Parathyroid adenoma (tissue), 2 donors: ENCODE results near the gene LTBP2.

ENCODE experiments used
- H2AFZ ChIP-seq: fragments of 300-600 bp; sonication (generic); one replicate; pipeline ENCODE4 v1.7.0; 2017; ENCODE audit warnings: antibody characterized with exemption, mild to moderate bottlenecking
- H3K27ac ChIP-seq: fragments of 300-600 bp; sonication (generic); one replicate; pipeline ENCODE4 v1.7.0; 2017
- H3K27me3 ChIP-seq: fragments of 300-600 bp; sonication (generic); one replicate; pipeline ENCODE4 v1.7.0; 2017; ENCODE audit warnings: low read length; ENCODE audit not compliant: control insufficient read depth, insufficient read depth
- H3K36me3 ChIP-seq: fragments of 300-600 bp; sonication (generic); one replicate; pipeline ENCODE4 v1.7.0; 2017; ENCODE audit warnings: low read length; ENCODE audit not compliant: control insufficient read depth, insufficient read depth
- H3K4me1 ChIP-seq: fragments of 300-600 bp; sonication (generic); one replicate; pipeline ENCODE4 v1.7.0; 2017; ENCODE audit warnings: control low read depth
- H3K4me2 ChIP-seq: fragments of 300-600 bp; sonication (generic); one replicate; pipeline ENCODE4 v1.7.0; 2017; ENCODE audit warnings: low read length
- H3K4me3 ChIP-seq: fragments of 300-600 bp; sonication (generic); one replicate; pipeline ENCODE4 v1.7.0; 2017; ENCODE audit warnings: low read depth, low read length
- H3K79me2 ChIP-seq: fragments of 300-600 bp; sonication (generic); one replicate; pipeline ENCODE4 v1.7.0; 2017; ENCODE audit warnings: control low read depth
- H3K9ac ChIP-seq: fragments of 300-600 bp; sonication (generic); one replicate; pipeline ENCODE4 v1.7.0; 2017; ENCODE audit warnings: mild to moderate bottlenecking
- H3K9me3 ChIP-seq: fragments of 300-600 bp; sonication (generic); one replicate; pipeline ENCODE4 v1.7.0; 2017; ENCODE audit warnings: low read length; ENCODE audit not compliant: control insufficient read depth
- TF ChIP-seq, protein P1 (sequence below): fragments of 300-600 bp; sonication (generic); IDR thresholded peaks from one replicate; pipeline ENCODE4 v1.7.0; 2017; ENCODE audit warnings: antibody characterized with exemption, mild to moderate bottlenecking
- donor health status: primary hyperparathyroidism.

The LTBP2 gene

DNA sequence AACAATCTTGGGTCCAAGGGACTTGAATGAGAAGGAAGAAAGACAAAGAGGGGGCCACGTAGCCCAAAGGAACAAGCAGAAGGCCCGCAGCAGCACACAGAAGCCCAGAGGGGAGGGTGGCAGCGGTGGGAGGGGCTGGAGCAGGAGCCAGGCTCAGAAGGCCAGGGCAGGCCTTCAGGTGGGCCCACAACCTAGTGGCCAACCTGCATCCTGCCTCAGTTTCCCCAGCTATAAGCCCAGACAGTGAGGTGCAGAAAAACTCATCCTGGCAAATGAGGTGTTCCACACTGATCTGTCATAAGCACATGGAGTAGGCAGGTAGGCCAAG, 34.1 kb downstream of the LTBP2 start:
- H3K27ac ChIP-seq = no peak overlapping the region

DNA sequence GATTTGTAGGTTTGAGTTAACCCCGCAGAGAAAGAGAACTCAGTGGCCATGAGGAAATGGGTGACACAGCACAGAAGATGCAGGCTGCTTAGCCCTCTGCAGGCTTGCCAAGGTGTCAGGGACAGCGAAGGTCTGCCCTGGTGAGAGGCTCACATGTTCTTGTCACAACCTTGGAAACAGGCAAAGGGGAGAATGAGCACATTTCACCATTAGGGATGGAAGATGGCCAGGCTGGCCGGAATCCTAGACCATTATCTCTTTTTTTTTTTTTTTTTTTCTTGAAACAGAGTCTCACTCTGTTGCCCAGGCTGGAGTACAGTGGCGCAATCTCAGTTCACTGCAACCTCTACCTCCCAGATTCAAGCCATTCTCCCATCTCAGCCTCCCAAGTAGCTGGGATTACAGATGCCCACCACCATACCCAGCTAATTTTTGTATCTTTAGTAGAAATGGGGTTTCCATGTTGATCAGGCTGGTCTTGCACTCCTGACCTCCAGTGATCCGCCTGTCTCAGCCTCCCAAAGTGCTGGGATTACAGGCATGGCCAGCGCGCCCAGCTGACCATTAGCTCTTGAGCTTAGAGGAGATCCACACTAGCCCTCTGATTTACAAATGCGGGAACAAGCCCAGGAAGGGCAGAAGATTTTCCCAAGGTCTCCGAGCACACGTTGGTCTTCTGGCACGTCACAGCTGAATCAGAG, 34.6 kb downstream of the LTBP2 start:
- Histone ChIP-seq H3K9me3 (no peaks in the 10 kb centered on the region), H3K27ac (no peak overlapping the region), H3K9ac (no peak overlapping the region), H3K27me3 (no peaks in the 10 kb centered on the region), H3K4me1 (peaks cover 19% of the 10 kb centered on the region), H2AFZ (no peak overlapping the region), H3K79me2 (no peaks in the 10 kb centered on the region), H3K4me2 (peak overlapping the region; percentile 2), H3K4me3 (no peak overlapping the region), H3K36me3 (no peaks in the 10 kb centered on the region)
- TF ChIP-seq, protein P1, sequence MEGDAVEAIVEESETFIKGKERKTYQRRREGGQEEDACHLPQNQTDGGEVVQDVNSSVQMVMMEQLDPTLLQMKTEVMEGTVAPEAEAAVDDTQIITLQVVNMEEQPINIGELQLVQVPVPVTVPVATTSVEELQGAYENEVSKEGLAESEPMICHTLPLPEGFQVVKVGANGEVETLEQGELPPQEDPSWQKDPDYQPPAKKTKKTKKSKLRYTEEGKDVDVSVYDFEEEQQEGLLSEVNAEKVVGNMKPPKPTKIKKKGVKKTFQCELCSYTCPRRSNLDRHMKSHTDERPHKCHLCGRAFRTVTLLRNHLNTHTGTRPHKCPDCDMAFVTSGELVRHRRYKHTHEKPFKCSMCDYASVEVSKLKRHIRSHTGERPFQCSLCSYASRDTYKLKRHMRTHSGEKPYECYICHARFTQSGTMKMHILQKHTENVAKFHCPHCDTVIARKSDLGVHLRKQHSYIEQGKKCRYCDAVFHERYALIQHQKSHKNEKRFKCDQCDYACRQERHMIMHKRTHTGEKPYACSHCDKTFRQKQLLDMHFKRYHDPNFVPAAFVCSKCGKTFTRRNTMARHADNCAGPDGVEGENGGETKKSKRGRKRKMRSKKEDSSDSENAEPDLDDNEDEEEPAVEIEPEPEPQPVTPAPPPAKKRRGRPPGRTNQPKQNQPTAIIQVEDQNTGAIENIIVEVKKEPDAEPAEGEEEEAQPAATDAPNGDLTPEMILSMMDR = no peak

More for the DNA sequence above, 34.1 kb downstream of the LTBP2 start:
- Histone ChIP-seq H2AFZ (no peak overlapping the region), H3K9ac (no peak overlapping the region), H3K4me3 (no peak overlapping the region), H3K79me2 (no peaks in the 10 kb centered on the region), H3K27me3 (no peaks in the 10 kb centered on the region), H3K9me3 (no peaks in the 10 kb centered on the region), H3K36me3 (no peaks in the 10 kb centered on the region), H3K4me2 (no peak overlapping the region), H3K4me1 (peaks cover 17% of the 10 kb centered on the region)
- TF ChIP-seq, protein P1 = no peak

DNA sequence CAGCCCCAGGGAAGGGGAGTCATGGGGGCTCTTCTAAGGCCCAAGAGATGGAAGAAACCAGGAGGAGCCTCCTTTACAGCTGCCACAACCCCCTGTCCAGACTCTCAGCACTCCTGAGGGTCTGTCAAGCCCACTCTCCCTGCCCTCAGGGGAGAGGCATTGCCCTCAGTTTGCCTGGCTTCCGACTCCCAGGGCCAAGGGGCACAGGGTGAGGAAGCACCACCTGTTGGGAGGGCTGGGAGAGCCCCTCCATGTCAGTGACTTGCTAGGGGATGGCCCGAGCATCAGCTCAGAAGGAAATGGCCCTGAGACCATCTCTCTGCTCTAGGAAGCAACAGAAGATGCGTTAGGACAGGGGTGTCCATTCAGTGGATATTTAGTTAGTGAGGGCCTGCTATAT, 36.1 kb downstream of the LTBP2 start:
- no peak overlapping the region for H3K27ac ChIP-seq
- no peaks in the 10 kb centered on the region for H3K27me3 ChIP-seq
- H3K36me3 ChIP-seq = no peaks in the 10 kb centered on the region
- no peak overlapping the region for H2AFZ ChIP-seq
- no peaks in the 10 kb centered on the region for H3K9me3 ChIP-seq
- H3K4me3 ChIP-seq = no peak overlapping the region
- H3K4me1 ChIP-seq = peaks cover 27% of the 10 kb centered on the region
- no peak overlapping the region for H3K9ac ChIP-seq
- H3K4me2 ChIP-seq = no peak overlapping the region
- TF ChIP-seq, protein P1 = no peak
- no peaks in the 10 kb centered on the region for H3K79me2 ChIP-seq

DNA sequence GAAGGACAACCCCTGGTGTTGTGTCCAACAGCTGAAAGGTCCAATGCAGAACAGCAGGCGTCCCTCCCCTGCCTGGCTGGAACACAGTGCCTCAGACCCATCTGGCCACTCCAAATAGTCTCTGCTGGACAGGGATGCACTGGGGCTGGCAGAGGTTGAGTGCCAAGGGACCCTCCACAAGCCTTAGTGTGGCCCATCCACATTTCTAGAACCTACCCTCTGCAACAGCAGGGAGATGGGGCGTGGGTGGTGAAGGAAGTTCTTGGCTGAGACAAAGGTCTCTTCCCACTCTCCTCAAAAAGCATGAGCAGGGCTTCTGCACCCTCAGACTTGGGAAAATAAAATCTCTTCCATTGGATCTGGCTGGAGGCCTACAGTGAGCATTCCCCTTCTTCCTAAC, 36.5 kb downstream of the LTBP2 start:
- no peak overlapping the region for H3K27ac ChIP-seq
- H2AFZ ChIP-seq = no peak overlapping the region
- H3K36me3 ChIP-seq = no peaks in the 10 kb centered on the region
- H3K79me2 ChIP-seq = no peaks in the 10 kb centered on the region
- TF ChIP-seq, protein P1 = no peak
- H3K9me3 ChIP-seq = no peaks in the 10 kb centered on the region
- H3K4me2 ChIP-seq = no peak overlapping the region
- peaks cover 27% of the 10 kb centered on the region for H3K4me1 ChIP-seq
- H3K9ac ChIP-seq = no peak overlapping the region
- H3K27me3 ChIP-seq = no peaks in the 10 kb centered on the region
- no peak overlapping the region for H3K4me3 ChIP-seq

DNA sequence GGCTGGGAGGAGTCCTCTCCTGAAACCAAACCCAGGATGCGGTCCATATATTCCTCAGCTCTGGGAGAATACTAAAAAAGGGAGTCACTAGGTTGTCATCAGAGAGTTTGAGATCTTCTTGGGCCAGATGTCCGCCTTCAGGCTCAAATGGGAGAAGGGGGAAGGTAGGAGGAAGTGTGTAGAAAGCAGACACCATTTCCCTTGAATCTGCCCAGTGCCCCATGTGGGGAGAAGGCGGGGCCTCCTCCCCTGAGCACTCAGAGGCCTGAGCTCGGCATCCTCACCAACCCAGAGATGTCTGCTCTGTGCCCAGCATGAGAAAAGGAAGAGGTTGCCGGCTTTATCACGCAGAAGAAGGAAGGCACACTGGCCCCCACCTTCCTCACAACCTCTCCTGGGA, 37.3 kb downstream of the LTBP2 start:
- TF ChIP-seq, protein P1 = no peak
- Histone ChIP-seq H3K79me2 (no peaks in the 10 kb centered on the region), H3K4me3 (no peak overlapping the region), H3K36me3 (no peaks in the 10 kb centered on the region), H3K27ac (no peak overlapping the region), H3K9me3 (no peaks in the 10 kb centered on the region), H3K27me3 (no peaks in the 10 kb centered on the region), H2AFZ (no peak overlapping the region), H3K9ac (no peak overlapping the region), H3K4me2 (no peak overlapping the region), H3K4me1 (peaks cover 27% of the 10 kb centered on the region)
